SU-DHL-6 (cell line): ENCODE measurements around the gene MRPL27.

Experiments
- H2AFZ ChIP-seq: fragments of 200-600 bp; sonication (generic); 2 replicates; pipeline ENCODE4 v1.6.1; 2014; ENCODE audit warnings: low read depth, mild to moderate bottlenecking, moderate library complexity, mixed read lengths, antibody characterized with exemption, low read length; ENCODE audit not compliant: severe bottlenecking
- H3F3A ChIP-seq: fragments of 200-600 bp; shearing (Covaris generic); 2 replicates; pipeline ENCODE4 v1.6.0; 2016; ENCODE audit warnings: antibody characterized with exemption, mild to moderate bottlenecking; ENCODE audit not compliant: insufficient read depth
- H3K27ac ChIP-seq: fragments of 200-600 bp; sonication (generic); 2 replicates; pipeline ENCODE4 v1.5.1; 2016; ENCODE audit warnings: low read depth, mild to moderate bottlenecking, low read length, moderate library complexity, mixed read lengths
- H3K27me3 ChIP-seq: fragments of 200-600 bp; sonication (generic), shearing (Covaris generic); 2 replicates; pipeline ENCODE4 v1.6.0; 2014; ENCODE audit warnings: mild to moderate bottlenecking, low read length
- H3K36me3 ChIP-seq: fragments of 200-600 bp; sonication (generic); 2 replicates; pipeline ENCODE4 v1.6.1; 2014; ENCODE audit warnings: mild to moderate bottlenecking, low read length, mixed read lengths
- H3K4me2 ChIP-seq: fragments of 300-600, 200-600 bp; shearing (Covaris generic), sonication (generic); 2 replicates; pipeline ENCODE4 v1.6.0; 2014; ENCODE audit warnings: low read length, low read depth, mild to moderate bottlenecking; ENCODE audit not compliant: poor library complexity, severe bottlenecking
- H3K4me3 ChIP-seq: fragments of 200-600 bp; sonication (generic); 2 replicates; pipeline ENCODE4 v1.5.1; 2014; ENCODE audit warnings: antibody characterized with exemption, low read length, mild to moderate bottlenecking, mixed read lengths; ENCODE audit not compliant: insufficient read depth, poor library complexity, severe bottlenecking
- H3K79me2 ChIP-seq: fragments of 200-600 bp; sonication (generic); 2 replicates; pipeline ENCODE4 v1.6.1; 2014; ENCODE audit warnings: mild to moderate bottlenecking, low read length, moderate library complexity; ENCODE audit not compliant: insufficient read depth
- H3K9ac ChIP-seq: fragments of 200-600 bp; sonication (generic); 2 replicates; pipeline ENCODE4 v1.7.0; 2014; ENCODE audit warnings: mild to moderate bottlenecking, low read length
- H3K9me2 ChIP-seq: fragments of 200-600 bp; sonication (generic); replicated peaks from 2 replicates; pipeline ENCODE4 v1.6.1; 2014; ENCODE audit warnings: low read length; ENCODE audit not compliant: insufficient read depth
- H3K9me3 ChIP-seq: fragments of 200-600 bp; sonication (generic); 2 replicates; pipeline ENCODE4 v1.6.1; 2014; ENCODE audit warnings: low read length, mixed read lengths; ENCODE audit not compliant: insufficient read depth
- H4K20me1 ChIP-seq: fragments of 200-600 bp; sonication (generic); 2 replicates; pipeline ENCODE4 v1.6.1; 2014; ENCODE audit warnings: low read depth, mild to moderate bottlenecking, antibody characterized with exemption, low read length, moderate library complexity, mixed read lengths
- EZH2phosphoT487 ChIP-seq: fragments of 200-600 bp; sonication (generic), shearing (Covaris generic); conservative IDR thresholded peaks from 2 replicates; pipeline ENCODE4 v1.6.1; 2018; ENCODE audit warnings: mild to moderate bottlenecking, antibody characterized with exemption, low read length, moderate library complexity, mixed read lengths
- TF ChIP-seq, protein P1 (sequence below): fragments of 200-600 bp; sonication (generic); IDR thresholded peaks from one replicate; pipeline ENCODE4 v1.5.1; 2017; ENCODE audit warnings: antibody characterized with exemption, mild to moderate bottlenecking, low read length, moderate library complexity; ENCODE audit not compliant: insufficient read depth, poor library complexity, severe bottlenecking

The MRPL27 gene

GRCh38 chr17:50381920-50382319, 8.9 kb upstream of the MRPL27 start:
- H3K27ac ChIP-seq, result no peak overlapping the region
- H3K9me3 ChIP-seq, result no peaks in the 10 kb centered on the region
- TF ChIP-seq EZH2phosphoT487, result no peak
- TF ChIP-seq, protein P1, sequence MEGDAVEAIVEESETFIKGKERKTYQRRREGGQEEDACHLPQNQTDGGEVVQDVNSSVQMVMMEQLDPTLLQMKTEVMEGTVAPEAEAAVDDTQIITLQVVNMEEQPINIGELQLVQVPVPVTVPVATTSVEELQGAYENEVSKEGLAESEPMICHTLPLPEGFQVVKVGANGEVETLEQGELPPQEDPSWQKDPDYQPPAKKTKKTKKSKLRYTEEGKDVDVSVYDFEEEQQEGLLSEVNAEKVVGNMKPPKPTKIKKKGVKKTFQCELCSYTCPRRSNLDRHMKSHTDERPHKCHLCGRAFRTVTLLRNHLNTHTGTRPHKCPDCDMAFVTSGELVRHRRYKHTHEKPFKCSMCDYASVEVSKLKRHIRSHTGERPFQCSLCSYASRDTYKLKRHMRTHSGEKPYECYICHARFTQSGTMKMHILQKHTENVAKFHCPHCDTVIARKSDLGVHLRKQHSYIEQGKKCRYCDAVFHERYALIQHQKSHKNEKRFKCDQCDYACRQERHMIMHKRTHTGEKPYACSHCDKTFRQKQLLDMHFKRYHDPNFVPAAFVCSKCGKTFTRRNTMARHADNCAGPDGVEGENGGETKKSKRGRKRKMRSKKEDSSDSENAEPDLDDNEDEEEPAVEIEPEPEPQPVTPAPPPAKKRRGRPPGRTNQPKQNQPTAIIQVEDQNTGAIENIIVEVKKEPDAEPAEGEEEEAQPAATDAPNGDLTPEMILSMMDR, result no peak
- no peaks in the 10 kb centered on the region for H3K27me3 ChIP-seq
- no peak overlapping the region for H2AFZ ChIP-seq
- no peak overlapping the region for H3K4me3 ChIP-seq
- H3K4me2 ChIP-seq, result no peak overlapping the region
- no peaks in the 10 kb centered on the region for H4K20me1 ChIP-seq
- no peaks in the 10 kb centered on the region for H3K9me2 ChIP-seq
- no peaks in the 10 kb centered on the region for H3K79me2 ChIP-seq
- no peaks in the 10 kb centered on the region for H3F3A ChIP-seq
- peaks cover 10% of the 10 kb centered on the region; the same call in 1 of the 2 replicates for H3K36me3 ChIP-seq
- no peak overlapping the region for H3K9ac ChIP-seq

GRCh38 chr17:50381260-50381815, 8.4 kb upstream of the MRPL27 start:
- TF ChIP-seq, protein P1, result no peak
- TF ChIP-seq EZH2phosphoT487, result no peak
- Histone ChIP-seq H3K9me3 (no peaks in the 10 kb centered on the region), H3K4me2 (no peak overlapping the region), H3K9me2 (no peaks in the 10 kb centered on the region), H3K36me3 (peaks cover 10% of the 10 kb centered on the region; the same call in 1 of the 2 replicates), H3K9ac (no peak overlapping the region), H4K20me1 (no peaks in the 10 kb centered on the region), H2AFZ (no peak overlapping the region), H3K27ac (no peak overlapping the region), H3K4me3 (no peak overlapping the region), H3F3A (no peaks in the 10 kb centered on the region), H3K79me2 (no peaks in the 10 kb centered on the region), H3K27me3 (no peaks in the 10 kb centered on the region)

- H3K36me3 ChIP-seq, result peaks cover 10% of the 10 kb centered on the region; the same call in 1 of the 2 replicates
- no peak overlapping the region for H3K4me2 ChIP-seq
- no peak overlapping the region for H3K27ac ChIP-seq
- H3F3A ChIP-seq, result no peaks in the 10 kb centered on the region
- H3K27me3 ChIP-seq, result no peaks in the 10 kb centered on the region
- no peaks in the 10 kb centered on the region for H3K9me2 ChIP-seq
- H3K4me3 ChIP-seq, result no peak overlapping the region
- no peaks in the 10 kb centered on the region for H3K79me2 ChIP-seq
- TF ChIP-seq EZH2phosphoT487, result no peak
- TF ChIP-seq, protein P1, result no peak
- no peak overlapping the region for H3K9ac ChIP-seq
- no peaks in the 10 kb centered on the region for H4K20me1 ChIP-seq
- H2AFZ ChIP-seq, result no peak overlapping the region
- no peaks in the 10 kb centered on the region for H3K9me3 ChIP-seq
These were observed 7.6 kb upstream of the MRPL27 start for GRCh38 chr17:50380369-50381259.
